ENCODE data around the gene GAPDHS.

The GAPDHS gene

DNA sequence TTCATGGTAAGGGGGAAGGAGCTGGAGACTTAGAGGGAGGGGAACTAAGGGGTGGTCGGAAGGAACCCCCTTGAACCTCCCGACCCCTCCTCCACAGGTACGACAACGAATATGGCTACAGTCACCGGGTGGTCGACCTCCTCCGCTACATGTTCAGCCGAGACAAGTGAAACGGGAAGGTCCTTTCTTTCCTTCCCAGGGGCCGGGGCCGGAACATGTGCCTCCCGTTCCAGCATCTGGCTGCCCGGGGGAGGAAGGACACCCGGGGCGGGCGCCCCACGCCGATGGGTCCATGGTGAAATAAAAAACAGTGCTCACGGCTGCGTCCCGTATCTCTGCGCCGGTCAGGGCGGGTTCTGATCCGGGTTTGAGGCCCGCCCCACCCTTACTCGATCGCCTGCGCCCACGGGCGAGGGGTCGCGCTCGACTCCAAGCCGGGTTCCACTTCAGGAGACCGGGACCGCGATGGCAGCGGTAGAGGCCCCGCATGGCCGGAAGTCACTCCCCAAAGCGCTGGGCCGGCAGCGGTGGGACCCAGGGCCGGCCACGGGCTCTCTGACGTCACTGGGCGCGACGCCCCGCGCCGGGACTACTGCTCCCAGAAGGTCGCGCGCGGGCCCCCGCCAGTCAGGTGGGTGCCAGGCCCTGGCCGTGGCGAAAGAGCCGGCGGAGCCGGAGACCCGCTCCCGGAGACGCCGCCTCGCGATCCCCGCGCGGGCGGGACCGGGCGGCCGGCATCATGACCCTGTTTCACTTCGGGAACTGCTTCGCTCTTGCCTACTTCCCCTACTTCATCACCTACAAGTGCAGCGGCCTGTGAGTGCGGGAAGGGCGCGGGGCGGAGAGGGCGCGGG, 12.0 kb downstream of the GAPDHS start, which contains the start of gene TMEM147:
Gene TMEM147, plus strand, starts transcription at position 626 of the 854 bp plus-strand sequence. Its CDS starts 114 bp downstream, at position 740.
- Histone ChIP-seq H3K9ac (ENCODE audit: low read depth, low read length) (peak within 1 kb of the TSS; percentile 75), H3K9me3 (ENCODE audit: insufficient read depth, low read length, severe bottlenecking) (no peaks in the 10 kb centered on the region), H3K4me3 (ENCODE audit: low read depth in 1 of 2, low read length in 2 of 2) (peak within 1 kb of the TSS; percentile 63 to 68), H3K4me2 (ENCODE audit: insufficient read depth, low read length) (peak within 1 kb of the TSS; percentile 88), H3K36me3 (ENCODE audit: insufficient read depth, low read length) (peaks cover 31% of the 10 kb centered on the region), H3K27ac (ENCODE audit: low read length) (peak within 1 kb of the TSS; percentile 74), H4K20me1 (ENCODE audit: insufficient read depth, low read length) (peaks cover 12% of the 10 kb centered on the region; the same call in 1 of the 2 replicates), H3K4me1 (ENCODE audit: insufficient read depth, low read length) (peaks cover 33% of the 10 kb centered on the region), H2AFZ (ENCODE audit: low read depth, low read length) (peak within 1 kb of the TSS; percentile 91), H3K27me3 (ENCODE audit: insufficient read depth, low read length, poor library complexity) (no peaks in the 10 kb centered on the region), H3K79me2 (ENCODE audit: insufficient read depth, low read length) (peaks cover 26% of the 10 kb centered on the region)
- peak; percentile 84 for DNase-seq
- TF ChIP-seq CTCF (IDR thresholded peaks at IDR 0.05; ENCODE audit: borderline replicate concordance, extremely low read depth, low read length, poor library complexity, severe bottlenecking) (no peak), EZH2 (IDR thresholded peaks at IDR 0.05; ENCODE audit: borderline replicate concordance, low read depth, low read length, severe bottlenecking) (no peak)
- peak; percentile 88 for ATAC-seq (ENCODE audit: insufficient read depth, low read depth)

- H4K20me1 ChIP-seq (ENCODE audit: insufficient read depth, low read length): peaks cover 12% of the 10 kb centered on the region; the same call in 1 of the 2 replicates
- peaks cover 26% of the 10 kb centered on the region for H3K79me2 ChIP-seq (ENCODE audit: insufficient read depth, low read length)
- H3K4me2 ChIP-seq (ENCODE audit: insufficient read depth, low read length): peak overlapping the region; percentile 88
- H3K4me1 ChIP-seq (ENCODE audit: insufficient read depth, low read length): peaks cover 33% of the 10 kb centered on the region
- H3K9me3 ChIP-seq (ENCODE audit: insufficient read depth, low read length, severe bottlenecking): no peaks in the 10 kb centered on the region
- ATAC-seq (ENCODE audit: insufficient read depth, low read depth): peak; percentile 66
- H3K36me3 ChIP-seq (ENCODE audit: insufficient read depth, low read length): peaks cover 31% of the 10 kb centered on the region
- H3K9ac ChIP-seq (ENCODE audit: low read depth, low read length): peak overlapping the region; percentile 75
- H3K27ac ChIP-seq (ENCODE audit: low read length): peak overlapping the region; percentile 74
- peak overlapping the region; percentile 63 to 68 for H3K4me3 ChIP-seq (ENCODE audit: low read depth in 1 of 2, low read length in 2 of 2)
- TF ChIP-seq EZH2 (IDR thresholded peaks at IDR 0.05; ENCODE audit: borderline replicate concordance, low read depth, low read length, severe bottlenecking): no peak
- TF ChIP-seq CTCF (IDR thresholded peaks at IDR 0.05; ENCODE audit: borderline replicate concordance, extremely low read depth, low read length, poor library complexity, severe bottlenecking): no peak
- H2AFZ ChIP-seq (ENCODE audit: low read depth, low read length): peak overlapping the region; percentile 91
- no peaks in the 10 kb centered on the region for H3K27me3 ChIP-seq (ENCODE audit: insufficient read depth, low read length, poor library complexity)
- peak; percentile 64 for DNase-seq
Measured at GRCh38 chr19:35545855-35546381, 12.7 kb downstream of the GAPDHS start.

GRCh38 chr19:35546532-35546931, 13.3 kb downstream of the GAPDHS start:
- Histone ChIP-seq H3K9ac (ENCODE audit: low read depth, low read length) (peak overlapping the region; percentile 75), H4K20me1 (ENCODE audit: insufficient read depth, low read length) (peaks cover 12% of the 10 kb centered on the region; the same call in 1 of the 2 replicates), H3K36me3 (ENCODE audit: insufficient read depth, low read length) (peaks cover 31% of the 10 kb centered on the region), H3K27ac (ENCODE audit: low read length) (peak overlapping the region; percentile 74), H3K27me3 (ENCODE audit: insufficient read depth, low read length, poor library complexity) (no peaks in the 10 kb centered on the region), H3K4me1 (ENCODE audit: insufficient read depth, low read length) (peaks cover 33% of the 10 kb centered on the region), H3K9me3 (ENCODE audit: insufficient read depth, low read length, severe bottlenecking) (no peaks in the 10 kb centered on the region), H2AFZ (ENCODE audit: low read depth, low read length) (no peak overlapping the region), H3K4me3 (ENCODE audit: low read depth in 1 of 2, low read length in 2 of 2) (peak overlapping the region; percentile 63 to 68; a peak in 3 of 4 replicates), H3K79me2 (ENCODE audit: insufficient read depth, low read length) (peaks cover 26% of the 10 kb centered on the region), H3K4me2 (ENCODE audit: insufficient read depth, low read length) (peak overlapping the region; percentile 88)
- TF ChIP-seq EZH2 (IDR thresholded peaks at IDR 0.05; ENCODE audit: borderline replicate concordance, low read depth, low read length, severe bottlenecking) (no peak), CTCF (IDR thresholded peaks at IDR 0.05; ENCODE audit: borderline replicate concordance, extremely low read depth, low read length, poor library complexity, severe bottlenecking) (no peak)
- ATAC-seq (ENCODE audit: insufficient read depth, low read depth): no peak
- DNase-seq: no peak
